Measurements from ENCODE around the gene IRAK2.
"Not testable (repeated sequence)": the region's sequence is repeated elsewhere in the genome, so short reads cannot be mapped to it uniquely, and the experiment has no call there.

IRAK2 gene

GRCh38 chr3:10116928-10117327 lies 47.8 kb upstream of the IRAK2 start:
- no peak for TF ChIP-seq CTCF (conservative IDR thresholded peaks at IDR 0.05; ENCODE audit: low read depth, low read length)
- Histone ChIP-seq H3K9ac (no peak overlapping the region), H3K4me1 (ENCODE audit: low read depth, poor library complexity, severe bottlenecking) (peaks cover 15% of the 10 kb centered on the region), H3K4me2 (peak overlapping the region; percentile 83; the same call in 1 of the 2 replicates), H3K4me3 (IDR thresholded peaks at IDR 0.05; ENCODE audit: insufficient read depth, low read depth, low read length) (no peak overlapping the region), H3K27ac (no peak overlapping the region), H3K27me3 (ENCODE audit: insufficient read depth, low read depth) (no peaks in the 10 kb centered on the region), H2AFZ (ENCODE audit: low read depth) (no peak overlapping the region), H3K79me2 (ENCODE audit: insufficient read depth, low read depth) (peaks cover 36% of the 10 kb centered on the region), H3K36me3 (ENCODE audit: insufficient read depth) (no peaks in the 10 kb centered on the region), H4K20me1 (ENCODE audit: insufficient read depth) (no peaks in the 10 kb centered on the region)

DNA sequence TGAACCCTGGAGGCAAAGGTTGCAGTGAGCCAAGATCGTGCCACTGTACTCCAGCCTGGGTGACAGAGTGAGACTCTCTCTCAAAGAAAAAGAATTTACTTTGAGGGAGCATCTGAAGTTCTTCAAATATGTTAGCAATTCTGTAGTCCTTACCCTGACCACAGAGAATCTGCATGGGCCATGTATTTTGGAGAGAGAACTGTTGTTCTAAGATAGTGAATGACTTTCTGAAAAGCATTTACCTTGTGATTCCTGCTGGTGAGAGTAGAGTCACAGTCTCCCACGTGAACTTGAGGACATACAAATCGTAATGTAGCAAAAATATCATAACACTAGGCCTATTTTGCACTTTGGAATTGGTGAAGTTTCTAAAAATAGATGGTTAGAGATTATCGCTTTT lies 45.3 kb upstream of the IRAK2 start:
- Histone ChIP-seq H3K36me3 (ENCODE audit: insufficient read depth) (no peaks in the 10 kb centered on the region), H3K79me2 (ENCODE audit: insufficient read depth, low read depth) (peaks cover 46% of the 10 kb centered on the region), H4K20me1 (ENCODE audit: insufficient read depth) (no peaks in the 10 kb centered on the region), H3K4me2 (no peak overlapping the region), H2AFZ (ENCODE audit: low read depth) (no peak overlapping the region), H3K27me3 (ENCODE audit: insufficient read depth, low read depth) (no peaks in the 10 kb centered on the region), H3K4me3 (IDR thresholded peaks at IDR 0.05; ENCODE audit: insufficient read depth, low read depth, low read length) (no peak overlapping the region), H3K9ac (no peak overlapping the region), H3K4me1 (ENCODE audit: low read depth, poor library complexity, severe bottlenecking) (peaks cover 15% of the 10 kb centered on the region), H3K27ac (no peak overlapping the region)
- no peak for TF ChIP-seq CTCF (conservative IDR thresholded peaks at IDR 0.05; ENCODE audit: low read depth, low read length)

DNA sequence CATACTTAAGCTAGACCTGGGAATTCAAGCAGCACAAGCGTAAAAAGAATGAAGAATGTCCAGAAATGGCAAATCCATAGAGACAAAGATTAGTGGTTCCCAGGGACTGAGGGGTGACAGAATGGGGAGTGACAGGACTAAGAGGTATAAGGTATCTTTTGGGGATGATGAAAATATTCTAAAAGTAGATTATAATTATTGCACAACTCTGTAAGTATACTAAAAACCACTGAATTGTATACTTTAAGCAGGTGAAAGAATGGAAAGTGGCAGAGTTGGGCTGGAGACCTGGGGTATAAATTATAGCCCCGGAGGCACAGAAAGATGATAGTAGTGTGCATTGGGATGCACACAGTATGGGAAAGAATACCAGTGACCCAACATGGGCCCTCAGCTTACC lies 43.7 kb upstream of the IRAK2 start:
- no peak overlapping the region for H3K4me2 ChIP-seq
- H3K27ac ChIP-seq, result no peak overlapping the region
- H3K79me2 ChIP-seq (ENCODE audit: insufficient read depth, low read depth), result peaks cover 44% of the 10 kb centered on the region
- H3K9ac ChIP-seq, result no peak overlapping the region
- no peak for TF ChIP-seq CTCF (conservative IDR thresholded peaks at IDR 0.05; ENCODE audit: low read depth, low read length)
- no peaks in the 10 kb centered on the region for H3K27me3 ChIP-seq (ENCODE audit: insufficient read depth, low read depth)
- H4K20me1 ChIP-seq (ENCODE audit: insufficient read depth), result no peaks in the 10 kb centered on the region
- H3K4me1 ChIP-seq (ENCODE audit: low read depth, poor library complexity, severe bottlenecking), result peaks cover 15% of the 10 kb centered on the region
- H3K4me3 ChIP-seq (IDR thresholded peaks at IDR 0.05; ENCODE audit: insufficient read depth, low read depth, low read length), result no peak overlapping the region
- no peak overlapping the region for H2AFZ ChIP-seq (ENCODE audit: low read depth)
- no peaks in the 10 kb centered on the region for H3K36me3 ChIP-seq (ENCODE audit: insufficient read depth)

GRCh38 chr3:10122724-10123123 lies 42.0 kb upstream of the IRAK2 start:
- Histone ChIP-seq H3K79me2 (ENCODE audit: insufficient read depth, low read depth) (peaks cover 27% of the 10 kb centered on the region; the same call in 1 of the 2 replicates), H2AFZ (ENCODE audit: low read depth) (no peak overlapping the region), H3K27ac (no peak overlapping the region), H3K4me2 (no peak overlapping the region), H3K27me3 (ENCODE audit: insufficient read depth, low read depth) (no peaks in the 10 kb centered on the region), H3K4me1 (ENCODE audit: low read depth, poor library complexity, severe bottlenecking) (peaks cover 1% of the 10 kb centered on the region), H3K4me3 (IDR thresholded peaks at IDR 0.05; ENCODE audit: insufficient read depth, low read depth, low read length) (no peak overlapping the region), H3K36me3 (ENCODE audit: insufficient read depth) (no peaks in the 10 kb centered on the region), H4K20me1 (ENCODE audit: insufficient read depth) (no peaks in the 10 kb centered on the region), H3K9ac (no peak overlapping the region)
- TF ChIP-seq CTCF (conservative IDR thresholded peaks at IDR 0.05; ENCODE audit: low read depth, low read length), result no peak

DNA sequence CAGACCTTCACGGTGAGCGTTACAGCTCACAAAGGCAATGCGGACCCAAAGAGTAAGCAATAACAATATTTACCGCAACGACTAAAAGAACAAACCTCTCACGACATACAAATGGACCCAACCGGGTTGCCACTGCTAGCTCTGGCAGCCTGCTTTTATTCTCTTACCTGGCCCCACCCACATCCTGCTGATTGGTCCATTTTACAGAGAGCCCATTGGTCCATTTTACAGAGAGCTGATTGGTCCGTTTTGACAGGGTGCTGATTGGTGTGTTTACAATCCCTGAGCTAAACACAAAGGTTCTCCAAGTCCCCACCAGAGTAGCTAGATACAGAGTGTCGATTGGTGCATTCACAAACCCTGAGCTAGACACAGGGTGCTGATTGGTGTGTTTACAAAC lies 28.8 kb upstream of the IRAK2 start:
- H3K9ac ChIP-seq; H4K20me1 ChIP-seq (ENCODE audit: insufficient read depth); H3K4me3 ChIP-seq (IDR thresholded peaks at IDR 0.05; ENCODE audit: insufficient read depth, low read depth, low read length); H3K27ac ChIP-seq; H2AFZ ChIP-seq (ENCODE audit: low read depth); H3K27me3 ChIP-seq (ENCODE audit: insufficient read depth, low read depth); H3K4me2 ChIP-seq; H3K79me2 ChIP-seq (ENCODE audit: insufficient read depth, low read depth); H3K36me3 ChIP-seq (ENCODE audit: insufficient read depth); H3K4me1 ChIP-seq (ENCODE audit: low read depth, poor library complexity, severe bottlenecking): not testable (repeated sequence)

Measured in KMS-11 (cell line).